ENCODE data around the gene PBLD. TPM values are rescaled to one million over a fixed set of nuclear protein-coding genes. Genes with fewer than 3 reads are reported as not detected.
"Not testable (repeated sequence)": the region's sequence is repeated elsewhere in the genome, so short reads cannot be mapped to it uniquely, and the experiment has no call there.

The PBLD gene
- total RNA-seq, 4 donors from 2014 or later, result 5.0 to 12.3 (median 6.4) TPM

DNA sequence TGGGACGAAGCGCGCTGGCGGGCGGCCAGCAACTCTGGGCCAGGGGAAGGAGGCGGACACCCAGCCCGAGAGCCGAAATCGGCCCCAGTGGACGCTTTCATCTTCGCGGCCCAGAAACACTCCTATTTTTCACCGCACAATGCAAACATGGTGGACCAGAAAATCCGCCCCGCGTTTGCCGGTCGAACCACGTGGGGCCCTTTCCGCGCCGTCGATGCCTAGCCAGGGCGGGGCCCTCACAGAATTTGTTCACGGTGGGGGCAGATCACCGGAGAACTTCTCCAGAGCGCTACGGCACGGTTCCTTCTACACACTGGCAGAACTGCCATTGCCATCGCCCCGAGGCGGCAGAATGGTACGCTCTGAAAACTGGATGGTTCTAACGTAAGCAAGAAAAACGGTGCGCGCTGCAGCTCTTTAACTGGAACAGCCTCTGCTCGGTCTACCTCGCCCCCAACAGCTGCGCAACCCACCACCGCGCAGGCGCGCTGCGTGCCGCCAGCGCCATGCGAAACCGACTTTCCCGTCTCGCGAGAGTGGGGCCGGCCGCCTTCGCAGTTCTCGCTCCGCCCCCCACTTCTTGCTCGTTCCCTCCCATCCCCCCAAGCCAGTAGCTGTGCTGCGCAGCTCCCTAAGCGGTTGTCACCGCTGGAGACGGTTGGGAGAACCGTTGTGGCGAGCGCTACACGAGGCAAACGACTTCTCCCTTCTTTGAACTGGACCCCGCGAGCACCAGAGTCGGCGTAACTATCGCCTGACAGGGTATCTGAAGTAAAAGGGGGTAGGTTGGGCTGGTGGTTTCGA is 1.1 kb downstream of the PBLD start, which contains the start of gene HNRNPH3:
Gene HNRNPH3 (plus strand): TSS at position 610 of the 804 bp plus-strand sequence. CDS start 5,158 bp downstream, outside the sequence.
- intact Hi-C loops (cut with DNase I), result no loop called here
- Histone ChIP-seq H3K4me3 (replicated peaks in 1 of 3) (peak within 1 kb of the TSS; percentile 57 to 89 (median 76)), H3K27me3 (no peaks in the 10 kb centered on the region), H3K9me3 (no peaks in the 10 kb centered on the region), H3K4me1 (peaks cover 44 to 48% of the 10 kb centered on the region in 2 donors), H3K27ac (peak within 1 kb of the TSS; percentile 99), H3K36me3 (no peaks in the 10 kb centered on the region)
- TF ChIP-seq POLR2A (IDR thresholded peaks at IDR 0.05) (peak; percentile 97 to 100), CTCF (IDR thresholded peaks at IDR 0.05) (peak in 2 of 6 experiments; percentile 17 to 33)
- 1% methylated on average over 28 to 45 of the region's 73 CpGs for whole genome bisulfite sequencing, 2 donors
- DNase-seq, result peak; percentile 98

- intact Hi-C loops (cut with DNase I), result no loop called here
- Histone ChIP-seq H3K9me3 (no peaks in the 10 kb centered on the region), H3K4me3 (replicated peaks in 1 of 3) (peak overlapping the region; percentile 50 to 89 (median 61)), H3K4me1 (peaks cover 37 to 41% of the 10 kb centered on the region in 2 donors), H3K27ac (peak overlapping the region; percentile 99), H3K27me3 (no peaks in the 10 kb centered on the region), H3K36me3 (no peaks in the 10 kb centered on the region)
- DNase-seq, result peak; percentile 50 to 52
- TF ChIP-seq CTCF (IDR thresholded peaks at IDR 0.05) (no peak), POLR2A (IDR thresholded peaks at IDR 0.05) (no peak)
- 14 to 18% methylated on average over 28 to 29 of the region's 29 CpGs for WGBS, 2 donors
Observed at GRCh38 chr10:68330852-68331454, 1.8 kb downstream of the PBLD start.

- Histone ChIP-seq H3K36me3 (no peaks in the 10 kb centered on the region), H3K27me3 (no peaks in the 10 kb centered on the region), H3K4me1 (peaks cover 22 to 31% of the 10 kb centered on the region in 2 donors), H3K9me3 (no peaks in the 10 kb centered on the region), H3K27ac (peak overlapping the region; percentile 10 to 85 (median 70)), H3K4me3 (replicated peaks in 1 of 3) (no peak overlapping the region)
- WGBS, 2 donors, result 95 to 100% methylated on average over 1 of the region's 1 CpG
- no peak for DNase-seq
- intact Hi-C loops (cut with DNase I), result no loop called here
- TF ChIP-seq CTCF (IDR thresholded peaks at IDR 0.05) (no peak), POLR2A (IDR thresholded peaks at IDR 0.05) (no peak)
Observed at GRCh38 chr10:68329506-68329861, 3.2 kb downstream of the PBLD start.

DNA sequence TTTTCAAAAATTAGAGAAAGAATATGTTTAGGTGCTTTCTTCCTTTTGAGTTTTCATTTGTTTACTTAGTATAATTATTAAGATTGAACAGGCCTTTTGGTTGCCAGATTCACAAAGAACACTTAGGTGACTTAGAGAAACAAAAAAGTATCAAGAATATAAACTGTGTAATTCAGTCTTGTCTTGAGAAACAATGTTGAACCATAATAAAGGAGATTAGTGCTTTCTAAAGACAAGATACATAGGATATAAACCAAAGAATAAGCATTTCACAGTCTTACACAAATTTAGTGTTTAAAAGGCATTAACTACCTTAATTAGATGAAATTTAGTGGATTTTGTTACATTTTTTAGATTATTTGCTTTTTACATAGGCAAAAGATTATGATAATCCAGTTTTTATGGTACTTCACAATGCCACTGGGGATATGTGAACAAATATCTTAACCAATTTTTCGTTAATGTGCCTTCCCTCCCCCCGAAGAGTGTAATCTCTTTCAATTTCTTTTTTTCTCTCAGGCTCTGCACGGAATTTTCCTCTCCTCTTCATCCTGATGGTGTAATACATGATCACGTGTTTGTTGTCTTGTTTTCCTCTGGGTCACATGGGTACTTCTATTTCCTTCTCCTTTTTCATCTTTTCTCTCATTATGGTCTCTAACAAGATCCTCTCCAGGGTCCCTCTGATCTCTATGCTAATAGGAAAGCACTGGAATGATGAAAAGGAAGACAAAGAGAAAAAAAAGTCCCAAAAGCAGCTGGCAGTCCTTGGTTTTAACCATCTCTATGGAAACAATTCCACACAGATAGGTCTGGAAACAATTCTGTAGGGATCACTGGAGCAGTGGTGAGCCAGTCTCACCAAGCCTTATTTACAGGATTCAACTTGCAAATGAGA is 4.6 kb downstream of the PBLD start:
- Histone ChIP-seq H3K36me3 (no peaks in the 10 kb centered on the region), H3K27me3 (no peaks in the 10 kb centered on the region), H3K9me3 (no peaks in the 10 kb centered on the region), H3K27ac (peak overlapping the region; percentile 10 to 85 (median 70)), H3K4me1 (peaks cover 19 to 31% of the 10 kb centered on the region in 2 donors), H3K4me3 (replicated peaks in 1 of 3) (no peak overlapping the region)
- TF ChIP-seq CTCF (IDR thresholded peaks at IDR 0.05) (no peak), POLR2A (IDR thresholded peaks at IDR 0.05) (no peak)
- no peak for DNase-seq
- WGBS, 2 donors, result 37 to 47% methylated on average over 4 of the region's 4 CpGs
- intact Hi-C loops (cut with DNase I), result no loop called here

GRCh38 chr10:68324396-68324795 is 8.3 kb downstream of the PBLD start:
- not testable (repeated sequence) for H3K27me3 ChIP-seq, H3K9me3 ChIP-seq
- 94 to 99% methylated on average over 4 of the region's 4 CpGs for WGBS, 2 donors

More at GRCh38 chr10:68324396-68324795, 8.3 kb downstream of the PBLD start:
- peaks cover 16% of the 10 kb centered on the region in 2 donors for H3K4me1 ChIP-seq
- H3K36me3 ChIP-seq; intact Hi-C loops (cut with DNase I); DNase-seq; H3K4me3 ChIP-seq (replicated peaks in 1 of 3); H3K27ac ChIP-seq: not testable (repeated sequence)
